GM23338 (cell line): ENCODE measurements around the gene TREML2. TPM values are rescaled to one million over a fixed set of nuclear protein-coding genes. Genes with fewer than 3 reads are reported as not detected.

ENCODE experiments used
- ATAC-seq: fragments of 200-7000 bp; cut with Tn5 transposase; 3 replicates; pipeline ENCODE4 v1.9.1; 2020
- DNase-seq: peaks from one replicate; pipeline ENCODE4 v3.0.0-alpha.2; 2015; ENCODE audit warnings: low spot score
- H2AFZ ChIP-seq: fragments of 200-600 bp; sonication (generic); 2 replicates; pipeline ENCODE4 v1.8.0; 2016; ENCODE audit warnings: antibody characterized with exemption, mild to moderate bottlenecking, moderate library complexity
- H3F3A ChIP-seq: fragments of 200-600 bp; sonication (generic); replicated peaks from 2 replicates; pipeline ENCODE4 v1.8.0; 2017; ENCODE audit warnings: antibody characterized with exemption, mixed run types, low read depth
- H3K27ac ChIP-seq: fragments of 200-600 bp; sonication (generic); 2 replicates; pipeline ENCODE4 v1.6.1; 2016; ENCODE audit warnings: low read depth
- H3K27me3 ChIP-seq: fragments of 200-600 bp; sonication (generic); 2 replicates; pipeline ENCODE4 v1.8.0; 2016; ENCODE audit warnings: mild to moderate bottlenecking, mixed run types, moderate library complexity; ENCODE audit not compliant: insufficient read depth
- H3K36me3 ChIP-seq: fragments of 200-600 bp; sonication (generic); 2 replicates; pipeline ENCODE4 v1.8.0; 2016; ENCODE audit warnings: mild to moderate bottlenecking; ENCODE audit not compliant: insufficient read depth
- H3K4me1 ChIP-seq: fragments of 200-600 bp; sonication (generic); 2 replicates; pipeline ENCODE4 v1.8.0; 2016; ENCODE audit warnings: mild to moderate bottlenecking, moderate library complexity; ENCODE audit not compliant: insufficient read depth
- H3K4me2 ChIP-seq: fragments of 200-600 bp; sonication (generic); 2 replicates; pipeline ENCODE4 v1.7.1; 2017; ENCODE audit warnings: mixed run types
- H3K4me3 ChIP-seq: fragments of 200-600 bp; sonication (generic); 2 replicates; pipeline ENCODE4 v1.6.1; 2016; ENCODE audit warnings: mixed run types
- H3K79me2 ChIP-seq: fragments of 200-600 bp; sonication (generic); replicated peaks from 2 replicates; pipeline ENCODE4 v1.8.0; 2017; ENCODE audit warnings: mild to moderate bottlenecking; ENCODE audit not compliant: insufficient read depth
- H3K9me2 ChIP-seq: fragments of 200-600 bp; sonication (generic); 2 replicates; pipeline ENCODE4 v1.8.0; 2017; ENCODE audit not compliant: insufficient read depth
- H4K20me1 ChIP-seq: fragments of 200-600 bp; sonication (generic); replicated peaks from 2 replicates; pipeline ENCODE4 v1.8.0; 2017; ENCODE audit warnings: mild to moderate bottlenecking; ENCODE audit not compliant: insufficient read depth
- H3K27ac Mint-ChIP-seq: 2 replicates; pipeline ENCODE4 v1.8.0; 2020; ENCODE audit warnings: inconsistent platforms, mild to moderate bottlenecking, moderate library complexity, mixed read lengths
- H3K27me3 Mint-ChIP-seq: 3 replicates; pipeline ENCODE4 v1.8.0; 2022; ENCODE audit warnings: low read depth, mild to moderate bottlenecking, moderate library complexity, mixed read lengths, inconsistent platforms; ENCODE audit not compliant: insufficient read depth, poor library complexity
- H3K36me3 Mint-ChIP-seq: 3 replicates; pipeline ENCODE4 v1.8.0; 2021; ENCODE audit warnings: low read depth, mild to moderate bottlenecking, inconsistent platforms, moderate library complexity, mixed read lengths
- H3K4me1 Mint-ChIP-seq: 3 replicates; pipeline ENCODE4 v1.8.0; 2020; ENCODE audit warnings: mild to moderate bottlenecking, inconsistent platforms, mixed read lengths
- H3K4me3 Mint-ChIP-seq: 3 replicates; pipeline ENCODE4 v1.8.0; 2021; ENCODE audit warnings: moderate library complexity, mild to moderate bottlenecking, inconsistent platforms, mixed read lengths
- H3K9me3 Mint-ChIP-seq: 3 replicates; pipeline ENCODE4 v1.8.0; 2020; ENCODE audit warnings: moderate library complexity, mild to moderate bottlenecking, inconsistent platforms, mixed read lengths
- CREB1 ChIP-seq: fragments of 250-450 bp; sonication (Bioruptor Pico); IDR thresholded peaks from 2 replicates; pipeline ENCODE4 v1.5.0; 2020; ENCODE audit warnings: low read depth, mild to moderate bottlenecking, moderate library complexity
- EZH2 ChIP-seq: fragments of 200-600 bp; sonication (generic); IDR thresholded peaks from one replicate; pipeline ENCODE4 v1.8.0; 2017; ENCODE audit warnings: antibody characterized with exemption, mild to moderate bottlenecking, low read depth; ENCODE audit not compliant: unreplicated experiment
- EZH2phosphoT487 ChIP-seq: fragments of 200-600 bp; sonication (generic); IDR thresholded peaks from one replicate; pipeline ENCODE4 v1.8.1; 2018; ENCODE audit warnings: antibody characterized with exemption; ENCODE audit not compliant: unreplicated experiment
- JUNB ChIP-seq: IDR thresholded peaks from one replicate; pipeline ENCODE4 v1.6.1; 2016; ENCODE audit warnings: antibody characterized with exemption; ENCODE audit not compliant: unreplicated experiment
- NANOG ChIP-seq: IDR thresholded peaks from 2 replicates; pipeline ENCODE4 v1.6.1; 2016; ENCODE audit warnings: antibody characterized with exemption, borderline replicate concordance
- POLR2AphosphoS5 ChIP-seq: IDR thresholded peaks from 2 replicates; pipeline ENCODE4 v1.6.1; 2016; ENCODE audit warnings: antibody characterized with exemption, low read depth
- STAT1 ChIP-seq: IDR thresholded peaks from one replicate; pipeline ENCODE4 v1.6.1; 2016; ENCODE audit warnings: antibody characterized with exemption; ENCODE audit not compliant: unreplicated experiment
- ZNF114 ChIP-seq: fragments of 250-450 bp; sonication (Bioruptor Pico); IDR thresholded peaks from 2 replicates; pipeline ENCODE4 v1.5.0; 2020; ENCODE audit warnings: mild to moderate bottlenecking, moderate library complexity
- ZNF331 ChIP-seq: fragments of 250-450 bp; sonication (Bioruptor Pico); IDR thresholded peaks from 2 replicates; pipeline ENCODE4 v1.5.0; 2020; ENCODE audit warnings: low read depth, mild to moderate bottlenecking, moderate library complexity
- polyA plus RNA-seq: library from polyadenylated mRNA; unstranded; fragments of >200 nt; fragmentation: Nextera tagmentation; extraction: Ambion mirVana; gene quantifications from 2 replicates; pipeline ENCODE4 v1.2.1, GENCODE V29; 2016
- total RNA-seq: library from RNA; depleted of rRNA; stranded (reverse); fragments of >200 nt; shearing (Covaris generic); gene quantifications from 2 replicates; pipeline ENCODE4 v1.2.3, GENCODE V29; 2014
- TF ChIP-seq, protein P1 (sequence below), 2 experiments: fragments of 200-600 bp in 1 of 2; sonication (generic) in 1 of 2; conservative IDR thresholded peaks; 2 replicates each; pipeline versions ENCODE4 v1.5.1 to v1.6.1; 2016 to 2017; ENCODE audit warnings: antibody characterized with exemption in 2 of 2, low read depth in 2 of 2, mild to moderate bottlenecking in 2 of 2, moderate library complexity in 1 of 2
- TF ChIP-seq, protein P2 (sequence below): IDR thresholded peaks from 2 replicates; pipeline ENCODE4 v1.6.1; 2016; ENCODE audit warnings: antibody characterized with exemption
- TF ChIP-seq, protein P3 (sequence below): fragments of 250-450 bp; sonication (Bioruptor Pico); IDR thresholded peaks from 2 replicates; pipeline ENCODE4 v1.5.0; 2020; ENCODE audit warnings: mild to moderate bottlenecking, moderate library complexity
- TF ChIP-seq, protein P4 (sequence below): IDR thresholded peaks from one replicate; pipeline ENCODE4 v1.6.1; 2018; ENCODE audit warnings: antibody characterized with exemption; ENCODE audit not compliant: unreplicated experiment

Gene TREML2
- total and polyA plus RNA-seq, 2 experiments from 2014 or later = 0.07 TPM; not detected in 1

DNA sequence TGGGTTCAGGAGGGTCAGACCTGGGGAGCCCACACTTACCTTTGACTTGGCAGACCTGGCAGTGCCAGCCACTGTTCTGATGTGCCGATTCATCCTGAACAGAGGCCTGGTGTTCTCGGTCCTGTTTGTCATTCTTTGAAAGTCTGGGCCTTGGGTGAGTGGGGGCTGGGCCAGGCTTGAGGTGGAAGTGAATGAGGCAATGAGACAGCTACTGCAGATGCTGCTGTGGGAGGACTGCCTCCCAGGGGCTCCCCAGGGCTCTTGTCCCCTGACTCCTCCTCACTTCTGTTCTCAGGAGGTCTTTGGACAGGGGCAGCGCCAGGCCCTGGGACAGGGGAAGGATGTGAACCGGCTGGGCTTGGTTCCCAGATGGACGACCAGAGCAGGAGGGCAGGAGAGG, 21.6 kb upstream of the TREML2 start (continued):
- TF ChIP-seq NANOG (no peak), ZNF331 (CRISPR knock-in tag) (no peak)
- TF ChIP-seq, protein P1, sequence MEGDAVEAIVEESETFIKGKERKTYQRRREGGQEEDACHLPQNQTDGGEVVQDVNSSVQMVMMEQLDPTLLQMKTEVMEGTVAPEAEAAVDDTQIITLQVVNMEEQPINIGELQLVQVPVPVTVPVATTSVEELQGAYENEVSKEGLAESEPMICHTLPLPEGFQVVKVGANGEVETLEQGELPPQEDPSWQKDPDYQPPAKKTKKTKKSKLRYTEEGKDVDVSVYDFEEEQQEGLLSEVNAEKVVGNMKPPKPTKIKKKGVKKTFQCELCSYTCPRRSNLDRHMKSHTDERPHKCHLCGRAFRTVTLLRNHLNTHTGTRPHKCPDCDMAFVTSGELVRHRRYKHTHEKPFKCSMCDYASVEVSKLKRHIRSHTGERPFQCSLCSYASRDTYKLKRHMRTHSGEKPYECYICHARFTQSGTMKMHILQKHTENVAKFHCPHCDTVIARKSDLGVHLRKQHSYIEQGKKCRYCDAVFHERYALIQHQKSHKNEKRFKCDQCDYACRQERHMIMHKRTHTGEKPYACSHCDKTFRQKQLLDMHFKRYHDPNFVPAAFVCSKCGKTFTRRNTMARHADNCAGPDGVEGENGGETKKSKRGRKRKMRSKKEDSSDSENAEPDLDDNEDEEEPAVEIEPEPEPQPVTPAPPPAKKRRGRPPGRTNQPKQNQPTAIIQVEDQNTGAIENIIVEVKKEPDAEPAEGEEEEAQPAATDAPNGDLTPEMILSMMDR (conservative IDR thresholded peaks at IDR 0.05; ENCODE audit: low read depth in 2 of 2) = no peak

DNA sequence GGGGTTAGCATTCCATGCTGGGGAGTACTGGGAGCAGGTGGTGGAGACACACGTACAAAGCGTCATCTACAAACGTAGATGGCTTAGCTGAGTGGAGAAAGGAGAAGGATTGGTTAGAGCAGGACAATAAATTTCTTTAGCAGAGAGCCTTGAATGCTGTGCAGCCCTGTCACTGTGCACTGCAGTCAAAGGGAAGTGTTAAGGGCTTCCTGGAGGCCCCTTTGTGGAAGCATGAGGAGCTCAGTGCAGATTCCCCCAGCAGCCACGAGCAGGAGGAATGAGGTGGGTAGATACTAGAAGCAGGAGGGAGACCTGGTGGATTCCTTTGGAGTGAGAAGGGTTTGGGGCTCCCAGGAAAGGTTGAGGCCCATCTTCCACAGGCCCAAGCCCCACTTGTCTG, 21.1 kb upstream of the TREML2 start:
- Mint-ChIP-seq H3K27ac (no peak overlapping the region), H3K27me3 (peaks cover 12% of the 10 kb centered on the region), H3K9me3 (peaks cover 14% of the 10 kb centered on the region; the same call in 2 of the 3 replicates), H3K4me1 (no peaks in the 10 kb centered on the region; the same call in 2 of the 3 replicates), H3K36me3 (no peaks in the 10 kb centered on the region; the same call in 2 of the 3 replicates), H3K4me3 (no peak overlapping the region)
- H3K4me3 ChIP-seq = no peak overlapping the region
- no peak overlapping the region for H3K27ac ChIP-seq
- DNase-seq (no peak), ATAC-seq (no peak)
- H2AFZ ChIP-seq = no peak overlapping the region
- 0 out of 2 replicates have a peak, but pooled peaks cover 5% of the 10 kb centered on the region for H3K9me2 ChIP-seq
- no peaks in the 10 kb centered on the region for H4K20me1 ChIP-seq
- no peaks in the 10 kb centered on the region for H3F3A ChIP-seq
- no peaks in the 10 kb centered on the region for H3K27me3 ChIP-seq
- TF ChIP-seq JUNB (no peak), EZH2 (no peak), ZNF331 (CRISPR knock-in tag) (no peak), POLR2AphosphoS5 (no peak), NANOG (no peak), STAT1 (no peak), EZH2phosphoT487 (no peak), ZNF114 (CRISPR knock-in tag) (no peak), CREB1 (no peak)
- TF ChIP-seq, protein P2, sequence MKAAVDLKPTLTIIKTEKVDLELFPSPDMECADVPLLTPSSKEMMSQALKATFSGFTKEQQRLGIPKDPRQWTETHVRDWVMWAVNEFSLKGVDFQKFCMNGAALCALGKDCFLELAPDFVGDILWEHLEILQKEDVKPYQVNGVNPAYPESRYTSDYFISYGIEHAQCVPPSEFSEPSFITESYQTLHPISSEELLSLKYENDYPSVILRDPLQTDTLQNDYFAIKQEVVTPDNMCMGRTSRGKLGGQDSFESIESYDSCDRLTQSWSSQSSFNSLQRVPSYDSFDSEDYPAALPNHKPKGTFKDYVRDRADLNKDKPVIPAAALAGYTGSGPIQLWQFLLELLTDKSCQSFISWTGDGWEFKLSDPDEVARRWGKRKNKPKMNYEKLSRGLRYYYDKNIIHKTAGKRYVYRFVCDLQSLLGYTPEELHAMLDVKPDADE = no peak
- TF ChIP-seq, protein P3, sequence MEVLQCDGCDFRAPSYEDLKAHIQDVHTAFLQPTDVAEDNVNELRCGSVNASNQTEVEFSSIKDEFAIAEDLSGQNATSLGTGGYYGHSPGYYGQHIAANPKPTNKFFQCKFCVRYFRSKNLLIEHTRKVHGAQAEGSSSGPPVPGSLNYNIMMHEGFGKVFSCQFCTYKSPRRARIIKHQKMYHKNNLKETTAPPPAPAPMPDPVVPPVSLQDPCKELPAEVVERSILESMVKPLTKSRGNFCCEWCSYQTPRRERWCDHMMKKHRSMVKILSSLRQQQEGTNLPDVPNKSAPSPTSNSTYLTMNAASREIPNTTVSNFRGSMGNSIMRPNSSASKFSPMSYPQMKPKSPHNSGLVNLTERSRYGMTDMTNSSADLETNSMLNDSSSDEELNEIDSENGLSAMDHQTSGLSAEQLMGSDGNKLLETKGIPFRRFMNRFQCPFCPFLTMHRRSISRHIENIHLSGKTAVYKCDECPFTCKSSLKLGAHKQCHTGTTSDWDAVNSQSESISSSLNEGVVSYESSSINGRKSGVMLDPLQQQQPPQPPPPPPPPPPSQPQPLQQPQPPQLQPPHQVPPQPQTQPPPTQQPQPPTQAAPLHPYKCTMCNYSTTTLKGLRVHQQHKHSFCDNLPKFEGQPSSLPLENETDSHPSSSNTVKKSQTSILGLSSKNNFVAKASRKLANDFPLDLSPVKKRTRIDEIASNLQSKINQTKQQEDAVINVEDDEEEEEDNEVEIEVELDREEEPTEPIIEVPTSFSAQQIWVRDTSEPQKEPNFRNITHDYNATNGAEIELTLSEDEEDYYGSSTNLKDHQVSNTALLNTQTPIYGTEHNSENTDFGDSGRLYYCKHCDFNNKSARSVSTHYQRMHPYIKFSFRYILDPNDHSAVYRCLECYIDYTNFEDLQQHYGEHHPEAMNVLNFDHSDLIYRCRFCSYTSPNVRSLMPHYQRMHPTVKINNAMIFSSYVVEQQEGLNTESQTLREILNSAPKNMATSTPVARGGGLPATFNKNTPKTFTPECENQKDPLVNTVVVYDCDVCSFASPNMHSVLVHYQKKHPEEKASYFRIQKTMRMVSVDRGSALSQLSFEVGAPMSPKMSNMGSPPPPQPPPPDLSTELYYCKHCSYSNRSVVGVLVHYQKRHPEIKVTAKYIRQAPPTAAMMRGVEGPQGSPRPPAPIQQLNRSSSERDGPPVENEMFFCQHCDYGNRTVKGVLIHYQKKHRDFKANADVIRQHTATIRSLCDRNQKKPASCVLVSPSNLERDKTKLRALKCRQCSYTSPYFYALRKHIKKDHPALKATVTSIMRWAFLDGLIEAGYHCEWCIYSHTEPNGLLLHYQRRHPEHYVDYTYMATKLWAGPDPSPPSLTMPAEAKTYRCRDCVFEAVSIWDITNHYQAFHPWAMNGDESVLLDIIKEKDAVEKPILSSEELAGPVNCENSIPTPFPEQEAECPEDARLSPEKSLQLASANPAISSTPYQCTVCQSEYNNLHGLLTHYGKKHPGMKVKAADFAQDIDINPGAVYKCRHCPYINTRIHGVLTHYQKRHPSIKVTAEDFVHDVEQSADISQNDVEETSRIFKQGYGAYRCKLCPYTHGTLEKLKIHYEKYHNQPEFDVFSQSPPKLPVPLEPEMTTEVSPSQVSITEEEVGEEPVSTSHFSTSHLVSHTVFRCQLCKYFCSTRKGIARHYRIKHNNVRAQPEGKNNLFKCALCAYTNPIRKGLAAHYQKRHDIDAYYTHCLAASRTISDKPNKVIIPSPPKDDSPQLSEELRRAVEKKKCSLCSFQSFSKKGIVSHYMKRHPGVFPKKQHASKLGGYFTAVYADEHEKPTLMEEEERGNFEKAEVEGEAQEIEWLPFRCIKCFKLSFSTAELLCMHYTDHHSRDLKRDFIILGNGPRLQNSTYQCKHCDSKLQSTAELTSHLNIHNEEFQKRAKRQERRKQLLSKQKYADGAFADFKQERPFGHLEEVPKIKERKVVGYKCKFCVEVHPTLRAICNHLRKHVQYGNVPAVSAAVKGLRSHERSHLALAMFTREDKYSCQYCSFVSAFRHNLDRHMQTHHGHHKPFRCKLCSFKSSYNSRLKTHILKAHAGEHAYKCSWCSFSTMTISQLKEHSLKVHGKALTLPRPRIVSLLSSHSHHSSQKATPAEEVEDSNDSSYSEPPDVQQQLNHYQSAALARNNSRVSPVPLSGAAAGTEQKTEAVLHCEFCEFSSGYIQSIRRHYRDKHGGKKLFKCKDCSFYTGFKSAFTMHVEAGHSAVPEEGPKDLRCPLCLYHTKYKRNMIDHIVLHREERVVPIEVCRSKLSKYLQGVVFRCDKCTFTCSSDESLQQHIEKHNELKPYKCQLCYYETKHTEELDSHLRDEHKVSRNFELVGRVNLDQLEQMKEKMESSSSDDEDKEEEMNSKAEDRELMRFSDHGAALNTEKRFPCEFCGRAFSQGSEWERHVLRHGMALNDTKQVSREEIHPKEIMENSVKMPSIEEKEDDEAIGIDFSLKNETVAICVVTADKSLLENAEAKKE = no peak
- TF ChIP-seq, protein P4, sequence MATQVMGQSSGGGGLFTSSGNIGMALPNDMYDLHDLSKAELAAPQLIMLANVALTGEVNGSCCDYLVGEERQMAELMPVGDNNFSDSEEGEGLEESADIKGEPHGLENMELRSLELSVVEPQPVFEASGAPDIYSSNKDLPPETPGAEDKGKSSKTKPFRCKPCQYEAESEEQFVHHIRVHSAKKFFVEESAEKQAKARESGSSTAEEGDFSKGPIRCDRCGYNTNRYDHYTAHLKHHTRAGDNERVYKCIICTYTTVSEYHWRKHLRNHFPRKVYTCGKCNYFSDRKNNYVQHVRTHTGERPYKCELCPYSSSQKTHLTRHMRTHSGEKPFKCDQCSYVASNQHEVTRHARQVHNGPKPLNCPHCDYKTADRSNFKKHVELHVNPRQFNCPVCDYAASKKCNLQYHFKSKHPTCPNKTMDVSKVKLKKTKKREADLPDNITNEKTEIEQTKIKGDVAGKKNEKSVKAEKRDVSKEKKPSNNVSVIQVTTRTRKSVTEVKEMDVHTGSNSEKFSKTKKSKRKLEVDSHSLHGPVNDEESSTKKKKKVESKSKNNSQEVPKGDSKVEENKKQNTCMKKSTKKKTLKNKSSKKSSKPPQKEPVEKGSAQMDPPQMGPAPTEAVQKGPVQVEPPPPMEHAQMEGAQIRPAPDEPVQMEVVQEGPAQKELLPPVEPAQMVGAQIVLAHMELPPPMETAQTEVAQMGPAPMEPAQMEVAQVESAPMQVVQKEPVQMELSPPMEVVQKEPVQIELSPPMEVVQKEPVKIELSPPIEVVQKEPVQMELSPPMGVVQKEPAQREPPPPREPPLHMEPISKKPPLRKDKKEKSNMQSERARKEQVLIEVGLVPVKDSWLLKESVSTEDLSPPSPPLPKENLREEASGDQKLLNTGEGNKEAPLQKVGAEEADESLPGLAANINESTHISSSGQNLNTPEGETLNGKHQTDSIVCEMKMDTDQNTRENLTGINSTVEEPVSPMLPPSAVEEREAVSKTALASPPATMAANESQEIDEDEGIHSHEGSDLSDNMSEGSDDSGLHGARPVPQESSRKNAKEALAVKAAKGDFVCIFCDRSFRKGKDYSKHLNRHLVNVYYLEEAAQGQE = no peak
- H3K4me2 ChIP-seq = no peak overlapping the region
- no peaks in the 10 kb centered on the region for H3K4me1 ChIP-seq
- H3K36me3 ChIP-seq = no peaks in the 10 kb centered on the region
- H3K79me2 ChIP-seq = no peaks in the 10 kb centered on the region
